ENCODE data around the gene EMSY. TPM values are rescaled to one million over a fixed set of nuclear protein-coding genes. Genes with fewer than 3 reads are reported as not detected.

The EMSY gene
- total RNA-seq, 4 donors from 2014 or later = 12.8 to 59.3 (median 20.6) TPM

- ATAC-seq (ENCODE audit: low FRiP score) (no peak), DNase-seq (ENCODE audit: low spot score) (no peak)
- TF ChIP-seq CTCF (IDR thresholded peaks at IDR 0.05) = no peak
Observed at GRCh38 chr11:76465701-76466100, 20.9 kb downstream of the EMSY start.

GRCh38 chr11:76466666-76467065, 21.8 kb downstream of the EMSY start:
- no peak for TF ChIP-seq CTCF (IDR thresholded peaks at IDR 0.05)
- DNase-seq (ENCODE audit: low spot score) (no peak), ATAC-seq (ENCODE audit: low FRiP score) (no peak)

- DNase-seq (ENCODE audit: low spot score) (no peak), ATAC-seq (ENCODE audit: low FRiP score) (no peak)
- TF ChIP-seq CTCF (IDR thresholded peaks at IDR 0.05) = no peak
Observed at GRCh38 chr11:76469141-76469540, 24.3 kb downstream of the EMSY start.

- TF ChIP-seq CTCF (IDR thresholded peaks at IDR 0.05) = no peak
- no peak for DNase-seq (ENCODE audit: low spot score)
- ATAC-seq (ENCODE audit: low FRiP score) = no peak
Observed at GRCh38 chr11:76471382-76471781, 26.6 kb downstream of the EMSY start.

- ATAC-seq (ENCODE audit: low FRiP score) = no peak
- DNase-seq (ENCODE audit: low spot score) = no peak
- no peak for TF ChIP-seq CTCF (IDR thresholded peaks at IDR 0.05)
Observed at GRCh38 chr11:76480241-76480640, 35.4 kb downstream of the EMSY start.

- DNase-seq (ENCODE audit: low spot score) (no peak), ATAC-seq (ENCODE audit: low FRiP score) (no peak)
- TF ChIP-seq CTCF (IDR thresholded peaks at IDR 0.05) = no peak
Observed at GRCh38 chr11:76491644-76492043, 46.8 kb downstream of the EMSY start.

GRCh38 chr11:76493040-76493439, 48.2 kb downstream of the EMSY start:
- TF ChIP-seq CTCF (IDR thresholded peaks at IDR 0.05) = no peak
- DNase-seq (ENCODE audit: low spot score) (no peak), ATAC-seq (ENCODE audit: low FRiP score) (no peak)
